Endometrial microvascular endothelial cells (primary cell): ENCODE results near the gene B3GALT6. TPM values are rescaled to one million over a fixed set of nuclear protein-coding genes. Genes with fewer than 3 reads are reported as not detected.

ENCODE experiments used
- in situ Hi-C: cut with HindIII; loops from 2 replicates; pipeline ENCODE4 v1.10.0; 2017; ENCODE audit warnings: low sequenced_read_pairs, low pct_unique_long_range_greater_than_20kb; ENCODE audit errors: inconsistent ontology term
- total RNA-seq: library from RNA; depleted of rRNA; stranded (reverse); fragments of >200 nt; gene quantifications from one replicate; pipeline ENCODE4 v1.2.3, GENCODE V29; 2015; ENCODE audit errors: inconsistent ontology term

The B3GALT6 gene
- total RNA-seq, 1 donor from 2014 or later = 23.9 TPM

DNA sequence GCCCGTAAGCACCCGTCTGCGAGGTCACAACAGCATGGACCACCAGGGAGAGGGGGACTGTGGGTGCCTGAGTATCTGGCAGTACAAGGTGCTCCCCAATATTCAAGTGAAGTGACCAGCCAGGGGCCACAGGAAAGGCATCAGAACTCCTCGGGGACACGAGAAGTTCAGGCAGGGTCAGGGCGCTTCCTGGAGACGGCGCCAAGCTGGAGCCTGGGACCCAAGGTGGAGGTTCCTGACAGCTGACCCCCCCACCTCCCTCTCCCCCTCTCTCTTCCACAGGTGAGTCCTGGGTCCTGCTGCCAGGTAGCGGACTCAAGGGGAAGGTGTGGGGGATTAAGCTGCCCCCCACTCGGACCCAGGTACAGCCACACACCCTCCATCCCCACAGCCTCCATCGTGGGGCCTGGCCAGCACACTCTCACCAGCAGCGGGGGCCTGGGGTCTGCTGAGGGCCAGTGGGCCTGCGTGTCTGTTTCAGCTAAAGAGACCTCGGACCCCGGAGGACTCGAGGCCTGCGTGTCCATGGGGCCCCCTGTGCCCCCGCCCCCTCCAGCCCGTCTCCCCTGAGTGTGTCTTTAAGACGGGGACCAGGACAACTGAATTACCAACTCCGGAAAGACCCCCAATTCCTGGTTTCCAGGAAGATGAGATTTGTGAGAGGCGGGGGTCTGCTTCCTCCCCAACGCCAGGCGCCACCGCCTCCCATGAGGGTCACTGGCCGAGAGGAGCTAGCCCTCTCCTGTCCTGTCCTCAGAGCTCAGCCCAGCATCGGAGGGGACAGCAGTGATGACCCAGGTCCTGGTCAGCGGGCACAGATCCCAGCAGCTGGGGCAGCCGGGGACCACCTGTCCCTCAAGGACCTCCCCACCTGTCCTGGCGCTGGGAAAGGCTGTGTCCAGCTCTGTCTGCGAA is 31.8 kb upstream of the B3GALT6 start:
- in situ Hi-C loops = no loop called here

GRCh38 chr1:1200876-1201810 is 30.9 kb upstream of the B3GALT6 start:
- in situ Hi-C loops = no loop called here

DNA sequence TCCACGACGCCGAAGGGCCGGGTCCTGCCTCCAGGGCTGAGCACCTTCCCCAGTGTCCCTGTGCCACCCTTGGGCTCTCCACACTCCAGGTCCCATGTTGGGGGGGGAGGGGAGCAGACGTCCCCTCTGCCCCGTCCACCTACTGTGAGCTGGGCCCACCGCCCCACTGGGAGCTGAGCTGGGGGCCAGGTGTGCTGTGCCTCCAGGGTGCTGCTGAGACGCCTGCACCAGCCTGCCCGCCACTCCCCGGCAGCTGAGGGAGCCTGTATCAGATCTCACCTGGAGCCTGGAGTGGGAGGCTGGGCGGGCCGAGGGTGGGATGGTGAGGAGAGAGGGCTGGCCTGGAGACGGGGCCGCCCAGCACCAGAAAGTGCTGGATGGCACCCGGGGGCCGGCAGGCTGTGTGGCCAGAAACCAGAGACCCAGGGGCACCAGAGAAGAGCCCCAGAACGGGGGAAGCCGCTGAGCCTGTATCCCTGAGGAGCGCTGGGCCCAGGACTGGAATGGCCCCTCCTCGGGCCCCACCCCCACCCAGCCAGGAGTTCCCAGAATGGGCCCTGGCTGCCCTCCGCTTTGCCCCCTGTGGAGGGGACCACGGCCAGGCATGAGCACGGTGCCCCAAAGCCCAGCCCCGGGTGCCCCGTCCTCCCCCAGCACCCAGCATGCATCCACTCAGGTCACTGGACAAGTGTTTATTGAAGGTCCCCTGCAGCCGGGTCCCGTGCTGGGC is 29.0 kb upstream of the B3GALT6 start:
- in situ Hi-C loops = no loop called here

DNA sequence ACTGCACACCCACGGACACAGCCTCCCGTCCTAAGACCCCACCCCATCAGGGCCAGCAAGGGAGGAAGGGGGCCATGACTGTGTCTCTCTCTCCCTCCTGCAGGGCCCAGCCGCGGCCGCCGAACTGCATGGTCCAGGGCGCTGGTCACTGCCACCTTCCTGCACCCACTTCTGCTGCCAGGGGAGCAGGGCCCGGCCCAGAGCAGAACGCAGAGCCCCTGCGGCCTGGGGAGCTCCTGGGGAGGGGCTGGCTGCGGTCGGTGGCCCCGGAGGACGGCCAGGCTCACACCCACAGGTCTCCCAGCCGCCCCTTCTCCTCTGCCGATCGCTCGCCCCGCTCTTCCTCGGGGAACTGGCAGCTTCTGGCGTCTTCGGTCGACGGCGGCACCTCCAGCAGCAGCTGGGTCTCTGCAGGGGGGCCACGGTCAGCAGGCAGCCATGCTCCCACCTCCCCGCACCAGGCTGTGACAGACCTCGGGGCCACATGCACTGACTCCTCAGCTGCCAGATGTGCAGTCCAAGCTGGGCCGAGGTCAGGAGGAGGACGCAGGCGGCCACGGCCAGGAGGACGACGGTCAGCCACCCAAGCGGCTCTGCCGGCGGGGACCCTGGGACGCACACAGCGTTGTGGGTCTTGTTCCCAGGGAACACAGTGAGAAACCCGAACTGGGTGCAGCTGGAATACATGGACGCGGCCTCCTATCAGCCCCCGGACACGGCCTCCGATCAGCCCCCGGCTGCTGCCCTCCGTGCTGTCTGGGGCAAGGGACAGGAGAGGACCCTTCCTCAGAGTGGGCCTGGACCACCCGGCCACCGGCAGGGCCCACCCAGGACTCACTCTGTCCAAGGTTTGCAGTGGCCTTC is 28.2 kb upstream of the B3GALT6 start:
- in situ Hi-C loops = no loop called here

- in situ Hi-C loops = no loop called here
These were observed 27.6 kb upstream of the B3GALT6 start for GRCh38 chr1:1204425-1204920.

- in situ Hi-C loops = no loop called here
These were observed 26.9 kb upstream of the B3GALT6 start for GRCh38 chr1:1204998-1205768.

GRCh38 chr1:1205769-1206375 is 26.2 kb upstream of the B3GALT6 start:
- in situ Hi-C loops = no loop called here

DNA sequence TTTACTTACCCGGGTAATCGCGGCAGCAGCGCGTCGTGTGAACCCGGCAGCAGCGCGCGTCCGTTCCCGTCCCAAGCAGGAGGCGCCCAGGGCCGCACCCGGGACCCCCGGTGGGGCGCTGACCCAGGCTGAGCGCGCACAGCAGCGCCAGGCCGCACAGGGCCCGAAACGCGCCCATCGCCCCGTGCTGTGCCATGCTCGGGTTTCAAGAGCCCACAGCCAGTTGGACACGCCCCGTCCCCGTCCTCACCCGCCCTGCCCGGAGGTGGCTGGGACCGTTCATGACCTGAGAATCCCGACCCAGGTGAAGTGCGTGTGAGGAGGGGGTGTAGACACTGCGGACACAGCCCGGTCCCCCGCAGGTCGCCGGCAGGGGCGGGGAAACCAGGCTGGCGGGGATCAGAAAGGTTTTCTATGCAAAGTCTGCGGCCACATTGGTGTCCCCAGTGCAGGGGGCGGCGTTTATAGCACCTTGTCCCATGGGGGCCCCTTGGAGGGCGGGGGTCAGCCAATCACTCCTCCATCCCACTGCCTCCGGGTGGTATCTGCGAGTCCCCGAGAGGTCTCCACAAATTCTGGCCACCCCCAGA is 25.6 kb upstream of the B3GALT6 start, which contains the start of gene TNFRSF18:
Gene TNFRSF18, minus strand, starts transcription at position 217 of the 590 bp plus-strand sequence. Its CDS starts 21 bp downstream, at position 196.
- in situ Hi-C loops = no loop called here

- in situ Hi-C loops = no loop called here
These were observed 25.0 kb upstream of the B3GALT6 start for GRCh38 chr1:1206966-1207531.

DNA sequence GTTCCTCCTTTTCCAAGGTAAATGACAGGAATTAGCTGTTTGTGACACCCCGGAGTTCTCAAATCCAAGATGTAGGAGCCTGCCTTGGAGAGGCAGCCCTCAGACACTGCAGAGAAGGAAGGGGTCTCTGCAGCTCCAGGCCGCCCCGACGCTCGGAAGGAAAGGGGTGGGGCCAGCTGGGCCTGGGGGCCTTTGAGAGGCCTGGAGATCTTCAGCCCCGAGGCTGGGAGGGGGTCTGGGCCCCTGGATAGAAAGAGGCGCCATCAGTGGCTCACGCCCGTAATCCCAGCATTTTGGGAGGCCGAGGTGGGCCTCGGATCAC is 24.5 kb upstream of the B3GALT6 start:
- in situ Hi-C loops = no loop called here

DNA sequence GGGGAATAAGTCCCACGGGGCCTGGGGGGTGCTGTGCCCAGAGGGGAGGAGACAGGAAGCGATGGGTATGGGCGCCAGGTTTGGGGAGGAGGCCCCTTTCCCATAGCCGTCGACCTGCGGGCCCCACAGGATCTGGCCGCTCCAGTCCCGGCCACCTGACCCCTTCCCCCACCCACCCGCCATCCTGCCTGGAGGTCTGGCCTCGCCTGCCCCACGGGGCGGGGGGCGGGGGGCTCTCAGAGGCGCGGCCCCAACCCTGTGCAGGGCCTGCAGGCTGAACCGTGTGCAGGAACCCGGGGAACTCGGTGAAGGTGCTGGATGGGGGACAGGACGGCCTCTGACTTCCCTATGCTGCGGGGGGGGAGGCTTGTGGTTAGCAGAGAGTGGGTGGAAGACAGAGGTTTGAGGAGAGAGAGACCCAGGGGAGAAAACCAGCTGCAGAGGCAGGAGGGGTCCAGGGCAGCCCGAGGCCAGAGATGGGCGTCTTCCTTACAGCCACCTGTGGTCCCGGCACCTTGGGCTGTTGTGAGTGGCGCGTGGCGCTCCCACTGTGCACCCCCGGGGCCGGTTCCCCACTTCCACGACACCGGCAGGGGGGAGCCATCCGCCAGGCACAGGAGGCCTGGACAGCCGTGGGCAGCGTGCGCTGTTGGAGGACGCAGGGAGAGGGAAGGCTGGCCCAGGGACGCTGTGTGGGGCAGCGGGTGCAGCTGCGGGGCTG is 23.2 kb upstream of the B3GALT6 start:
- in situ Hi-C loops = no loop called here

GRCh38 chr1:1210726-1211540 is 21.1 kb upstream of the B3GALT6 start:
- in situ Hi-C loops = no loop called here

DNA sequence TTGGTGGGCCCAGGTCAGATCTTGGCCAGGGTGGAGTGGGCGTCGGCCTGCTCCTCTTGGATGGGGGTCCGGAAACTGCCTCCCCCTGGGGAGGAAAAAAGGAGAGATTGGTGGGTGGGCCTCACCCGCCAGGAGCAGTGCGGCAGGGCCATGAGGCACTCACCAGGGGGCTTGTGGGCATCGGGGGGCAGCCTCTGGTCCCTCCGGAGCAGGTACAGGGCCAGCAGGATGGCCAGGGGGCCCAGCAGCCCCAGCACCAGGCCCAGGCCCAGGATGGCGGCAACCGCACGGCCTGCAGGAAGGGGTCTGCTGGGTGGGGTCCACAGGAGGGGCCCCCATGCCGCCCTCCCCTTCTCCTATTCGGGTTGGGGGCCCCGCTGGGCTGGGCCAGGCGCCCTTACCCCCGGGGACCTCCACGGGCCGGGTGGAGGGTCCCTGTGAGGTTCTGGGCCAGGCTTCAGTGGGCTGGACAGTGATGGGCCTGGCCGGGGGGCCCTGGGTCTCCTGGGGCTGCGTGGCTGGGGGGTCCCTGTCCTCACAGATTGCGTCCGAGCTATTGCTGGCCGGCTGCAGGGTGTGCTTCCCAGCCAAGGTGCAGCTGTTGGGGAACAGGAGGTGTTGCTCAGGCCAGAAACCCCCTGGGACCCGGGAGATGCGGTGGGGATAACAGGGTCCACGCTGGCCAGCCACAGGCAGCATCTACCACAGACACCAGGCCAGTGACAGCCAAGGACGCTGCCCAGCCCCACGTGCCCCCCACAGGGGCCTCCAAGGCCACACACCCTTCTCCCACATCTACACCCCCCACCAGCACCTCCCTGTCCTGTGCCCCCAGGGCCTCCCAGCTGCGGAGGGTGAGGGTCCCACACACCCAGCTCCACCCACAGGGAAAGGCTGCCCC is 20.2 kb upstream of the B3GALT6 start:
- in situ Hi-C loops = no loop called here

GRCh38 chr1:1212780-1213344 is 19.2 kb upstream of the B3GALT6 start:
- in situ Hi-C loops = no loop called here
